Mucosa of rectum (tissue), 2 donors: ENCODE data around the gene GM2A.
"Not testable (repeated sequence)": the region's sequence is repeated elsewhere in the genome, so short reads cannot be mapped to it uniquely, and the experiment has no call there.

ENCODE experiments used
- H3K27ac ChIP-seq, 2 donors: one replicate each; pipeline ENCODE4 v1.7.0; 2013; ENCODE audit warnings: inconsistent platforms in 2 of 2, low read depth in 2 of 2, low read length in 2 of 2
- H3K27me3 ChIP-seq, 2 donors: one replicate each; pipeline ENCODE4 v1.7.0; 2013; ENCODE audit warnings: low read length in 2 of 2; ENCODE audit not compliant: control insufficient read depth in 2 of 2, insufficient read depth in 2 of 2
- H3K36me3 ChIP-seq, 2 donors: one replicate each; pipeline ENCODE4 v1.7.0; 2013; ENCODE audit warnings: low read length in 2 of 2; ENCODE audit not compliant: control insufficient read depth in 2 of 2, insufficient read depth in 2 of 2
- H3K4me1 ChIP-seq, 2 donors: one replicate each; pipeline ENCODE4 v1.7.0; 2013; ENCODE audit warnings: low read length in 2 of 2, mild to moderate bottlenecking in 1 of 2; ENCODE audit not compliant: control insufficient read depth in 2 of 2, insufficient read depth in 2 of 2
- H3K4me3 ChIP-seq, 2 donors: one replicate each; pipeline ENCODE4 v1.7.0; 2013; ENCODE audit warnings: low read length in 2 of 2
- H3K9ac ChIP-seq, 2 donors: one replicate each; pipeline ENCODE4 v1.7.0; 2013; ENCODE audit warnings: low read length in 2 of 2, low read depth in 1 of 2, mild to moderate bottlenecking in 1 of 2
- H3K9me3 ChIP-seq, 2 donors: one replicate each; pipeline ENCODE4 v1.7.0; 2013; ENCODE audit warnings: low read length in 2 of 2; ENCODE audit not compliant: control insufficient read depth in 2 of 2
- donor health status: healthy.
- donor health status: Normal muscosa, but diverticular disease.

Gene GM2A

GRCh38 chr5:151227918-151228447 is 25.0 kb upstream of the GM2A start:
- no peak overlapping the region for H3K9ac ChIP-seq
- no peaks in the 10 kb centered on the region for H3K9me3 ChIP-seq
- H3K4me3 ChIP-seq, result no peak overlapping the region
- no peak overlapping the region for H3K27ac ChIP-seq
- H3K4me1 ChIP-seq, result no peaks in the 10 kb centered on the region
- H3K27me3 ChIP-seq, result no peaks in the 10 kb centered on the region
- H3K36me3 ChIP-seq, result no peaks in the 10 kb centered on the region

GRCh38 chr5:151228986-151229385 is 24.0 kb upstream of the GM2A start:
- no peak overlapping the region for H3K4me3 ChIP-seq
- H3K9me3 ChIP-seq, result no peaks in the 10 kb centered on the region
- no peak overlapping the region for H3K27ac ChIP-seq
- no peaks in the 10 kb centered on the region for H3K36me3 ChIP-seq
- H3K27me3 ChIP-seq, result no peaks in the 10 kb centered on the region
- no peaks in the 10 kb centered on the region for H3K4me1 ChIP-seq
- no peak overlapping the region for H3K9ac ChIP-seq

- H3K36me3 ChIP-seq, result no peaks in the 10 kb centered on the region
- H3K9me3 ChIP-seq, result no peaks in the 10 kb centered on the region
- H3K4me1 ChIP-seq, result peaks cover 3 to 8% of the 10 kb centered on the region in 2 donors
- no peaks in the 10 kb centered on the region for H3K27me3 ChIP-seq
- no peak overlapping the region for H3K9ac ChIP-seq
- H3K4me3 ChIP-seq, result no peak overlapping the region
- no peak overlapping the region for H3K27ac ChIP-seq
Measured at GRCh38 chr5:151230048-151230680, 22.8 kb upstream of the GM2A start.

- Histone ChIP-seq H3K27ac (no peak overlapping the region), H3K36me3 (no peaks in the 10 kb centered on the region), H3K27me3 (no peaks in the 10 kb centered on the region), H3K4me3 (no peak overlapping the region), H3K9ac (no peak overlapping the region), H3K9me3 (no peaks in the 10 kb centered on the region), H3K4me1 (peaks cover 3 to 8% of the 10 kb centered on the region in 2 donors)
Measured at GRCh38 chr5:151231359-151231758, 21.6 kb upstream of the GM2A start.

GRCh38 chr5:151233616-151234085 is 19.3 kb upstream of the GM2A start:
- no peaks in the 10 kb centered on the region for H3K36me3 ChIP-seq
- peak overlapping the region in 1 of 2 donors; percentile 71 for H3K27ac ChIP-seq
- H3K9ac ChIP-seq, result no peak overlapping the region
- no peaks in the 10 kb centered on the region for H3K9me3 ChIP-seq
- no peaks in the 10 kb centered on the region for H3K27me3 ChIP-seq
- H3K4me3 ChIP-seq, result no peak overlapping the region
- peaks cover 3 to 8% of the 10 kb centered on the region in 2 donors for H3K4me1 ChIP-seq

GRCh38 chr5:151234476-151235238 is 18.3 kb upstream of the GM2A start:
- peaks cover 3 to 8% of the 10 kb centered on the region in 2 donors for H3K4me1 ChIP-seq
- H3K27me3 ChIP-seq, result no peaks in the 10 kb centered on the region
- no peaks in the 10 kb centered on the region for H3K9me3 ChIP-seq
- peak overlapping the region in 1 of 2 donors; percentile 38 for H3K9ac ChIP-seq
- H3K27ac ChIP-seq, result peak overlapping the region; percentile 27 to 74
- H3K36me3 ChIP-seq, result no peaks in the 10 kb centered on the region
- H3K4me3 ChIP-seq, result peak overlapping the region in 1 of 2 donors; percentile 37

- H3K27me3 ChIP-seq, H3K36me3 ChIP-seq, H3K4me1 ChIP-seq, H3K9ac ChIP-seq, H3K9me3 ChIP-seq: not testable (repeated sequence)
- Histone ChIP-seq H3K27ac (peak overlapping the region in 1 of 2 donors; percentile 74), H3K4me3 (peak overlapping the region in 1 of 2 donors; percentile 37)
Measured at GRCh38 chr5:151235239-151235571, 17.8 kb upstream of the GM2A start.

- Histone ChIP-seq H3K9me3 (no peaks in the 10 kb centered on the region), H3K4me1 (peaks cover 3 to 8% of the 10 kb centered on the region in 2 donors), H3K27ac (no peak overlapping the region)
Measured at GRCh38 chr5:151236888-151237287, 16.1 kb upstream of the GM2A start.

GRCh38 chr5:151237685-151238084 is 15.3 kb upstream of the GM2A start:
- Histone ChIP-seq H3K27ac (peak overlapping the region in 1 of 2 donors; percentile 68), H3K9ac (no peak overlapping the region), H3K36me3 (no peaks in the 10 kb centered on the region), H3K27me3 (no peaks in the 10 kb centered on the region), H3K9me3 (no peaks in the 10 kb centered on the region), H3K4me1 (peaks cover 3 to 8% of the 10 kb centered on the region in 2 donors), H3K4me3 (no peak overlapping the region)

More at GRCh38 chr5:151236888-151237287, 16.1 kb upstream of the GM2A start:
- Histone ChIP-seq H3K4me3 (no peak overlapping the region), H3K36me3 (no peaks in the 10 kb centered on the region), H3K27me3 (no peaks in the 10 kb centered on the region), H3K9ac (no peak overlapping the region)

- Histone ChIP-seq H3K27me3 (no peaks in the 10 kb centered on the region), H3K27ac (peak overlapping the region; percentile 51 to 68), H3K9ac (no peak overlapping the region), H3K36me3 (no peaks in the 10 kb centered on the region), H3K9me3 (no peaks in the 10 kb centered on the region), H3K4me1 (peaks cover 3 to 8% of the 10 kb centered on the region in 2 donors), H3K4me3 (peak overlapping the region; percentile 38 to 46)
Measured at GRCh38 chr5:151238303-151238741, 14.7 kb upstream of the GM2A start.
